Body of pancreas (tissue), 4 donors: ENCODE results near the gene ALDH7A1.

Experiments used
- CTCF ChIP-seq, 7 experiments: fragments of 450-650 bp in 4 of 7; fragments of 200-600 bp in 3 of 7; sonication (generic) in 3 of 7; IDR thresholded peaks; one replicate each; pipeline ENCODE4 v1.5.1; 2016 to 2019; ENCODE audit warnings: antibody characterized with exemption in 7 of 7
- POLR2A ChIP-seq, 3 donors: fragments of 450-650 bp; IDR thresholded peaks; one replicate each; pipeline ENCODE4 v1.6.1; 2016; ENCODE audit warnings: antibody characterized with exemption in 3 of 3, mild to moderate bottlenecking in 2 of 3

GRCh38 chr5:126527158-126527557, 67.9 kb downstream of the ALDH7A1 start:
- TF ChIP-seq POLR2A (IDR thresholded peaks at IDR 0.05) (no peak), CTCF (IDR thresholded peaks at IDR 0.05) (no peak)
